Stomach smooth muscle (tissue), 2 donors: Measurements from ENCODE around the gene SLC9A9.

Experiments used
- H3K27ac ChIP-seq: one replicate; pipeline ENCODE4 v1.7.0; 2013; ENCODE audit warnings: mild to moderate bottlenecking, low read length, inconsistent platforms
- H3K27me3 ChIP-seq, 2 donors: one replicate each; pipeline ENCODE4 v1.7.0; 2013; ENCODE audit warnings: low read length in 2 of 2; ENCODE audit not compliant: insufficient read depth in 2 of 2, control insufficient read depth in 1 of 2
- H3K36me3 ChIP-seq, 2 donors: one replicate each; pipeline ENCODE4 v1.7.0; 2013; ENCODE audit warnings: low read length in 2 of 2; ENCODE audit not compliant: control insufficient read depth in 2 of 2, insufficient read depth in 2 of 2
- H3K4me1 ChIP-seq: one replicate; pipeline ENCODE4 v1.7.0; 2013; ENCODE audit warnings: low read length; ENCODE audit not compliant: control insufficient read depth, insufficient read depth
- H3K4me3 ChIP-seq, 2 donors: one replicate each; pipeline ENCODE4 v1.7.0; 2013; ENCODE audit warnings: low read length in 2 of 2
- H3K9ac ChIP-seq, 2 donors: one replicate each; pipeline ENCODE4 v1.7.0; 2013; ENCODE audit warnings: low read length in 2 of 2, mild to moderate bottlenecking in 1 of 2
- H3K9me3 ChIP-seq, 2 donors: one replicate each; pipeline ENCODE4 v1.7.0; 2013; ENCODE audit warnings: low read length in 2 of 2; ENCODE audit not compliant: control insufficient read depth in 2 of 2
- donor health status: healthy.
- donor health status: Pancreatic carcinoma.

Gene SLC9A9

GRCh38 chr3:143786219-143787191 is 61.8 kb downstream of the SLC9A9 start:
- peak overlapping the region; percentile 29 to 55 for H3K9ac ChIP-seq
- H3K27ac ChIP-seq, result no peak overlapping the region
- no peaks in the 10 kb centered on the region for H3K27me3 ChIP-seq
- no peaks in the 10 kb centered on the region for H3K36me3 ChIP-seq
- H3K4me3 ChIP-seq, result peak overlapping the region; percentile 47 to 60
- H3K4me1 ChIP-seq, result peaks cover 7% of the 10 kb centered on the region
- H3K9me3 ChIP-seq, result no peaks in the 10 kb centered on the region

- H3K9ac ChIP-seq, result no peak overlapping the region
- H3K27me3 ChIP-seq, result no peaks in the 10 kb centered on the region
- no peaks in the 10 kb centered on the region for H3K36me3 ChIP-seq
- no peaks in the 10 kb centered on the region for H3K9me3 ChIP-seq
- H3K4me3 ChIP-seq, result no peak overlapping the region
- H3K27ac ChIP-seq, result no peak overlapping the region
- peaks cover 7% of the 10 kb centered on the region for H3K4me1 ChIP-seq
Observed at GRCh38 chr3:143784446-143784845, 63.8 kb downstream of the SLC9A9 start.

GRCh38 chr3:143783851-143784370 is 64.4 kb downstream of the SLC9A9 start:
- Histone ChIP-seq H3K27me3 (no peaks in the 10 kb centered on the region), H3K36me3 (no peaks in the 10 kb centered on the region), H3K4me1 (peaks cover 7% of the 10 kb centered on the region), H3K9me3 (no peaks in the 10 kb centered on the region), H3K9ac (no peak overlapping the region), H3K27ac (no peak overlapping the region), H3K4me3 (no peak overlapping the region)

- no peak overlapping the region for H3K27ac ChIP-seq
- H3K36me3 ChIP-seq, result no peaks in the 10 kb centered on the region
- no peaks in the 10 kb centered on the region for H3K9me3 ChIP-seq
- no peak overlapping the region for H3K9ac ChIP-seq
- H3K27me3 ChIP-seq, result no peaks in the 10 kb centered on the region
- H3K4me3 ChIP-seq, result peak overlapping the region; percentile 9 to 44
- no peaks in the 10 kb centered on the region for H3K4me1 ChIP-seq
Observed at GRCh38 chr3:143775459-143775858, 72.8 kb downstream of the SLC9A9 start.

- H3K9ac ChIP-seq, result no peak overlapping the region
- H3K9me3 ChIP-seq, result no peaks in the 10 kb centered on the region
- H3K36me3 ChIP-seq, result no peaks in the 10 kb centered on the region
- no peak overlapping the region for H3K4me3 ChIP-seq
- H3K27me3 ChIP-seq, result no peaks in the 10 kb centered on the region
- H3K4me1 ChIP-seq, result no peaks in the 10 kb centered on the region
- H3K27ac ChIP-seq, result no peak overlapping the region
Observed at GRCh38 chr3:143771939-143772338, 76.3 kb downstream of the SLC9A9 start.

- H3K36me3 ChIP-seq, result no peaks in the 10 kb centered on the region
- no peaks in the 10 kb centered on the region for H3K9me3 ChIP-seq
- H3K9ac ChIP-seq, result no peak overlapping the region
- no peaks in the 10 kb centered on the region for H3K4me1 ChIP-seq
- no peak overlapping the region for H3K27ac ChIP-seq
- no peaks in the 10 kb centered on the region for H3K27me3 ChIP-seq
- no peak overlapping the region for H3K4me3 ChIP-seq
Observed at GRCh38 chr3:143771258-143771657, 77.0 kb downstream of the SLC9A9 start.

GRCh38 chr3:143770391-143770790 is 77.9 kb downstream of the SLC9A9 start:
- no peaks in the 10 kb centered on the region for H3K9me3 ChIP-seq
- H3K9ac ChIP-seq, result no peak overlapping the region
- no peaks in the 10 kb centered on the region for H3K4me1 ChIP-seq
- no peak overlapping the region for H3K27ac ChIP-seq
- H3K4me3 ChIP-seq, result no peak overlapping the region
- no peaks in the 10 kb centered on the region for H3K27me3 ChIP-seq
- H3K36me3 ChIP-seq, result no peaks in the 10 kb centered on the region

GRCh38 chr3:143769616-143770015 is 78.7 kb downstream of the SLC9A9 start:
- Histone ChIP-seq H3K27me3 (no peaks in the 10 kb centered on the region), H3K9me3 (no peaks in the 10 kb centered on the region), H3K9ac (no peak overlapping the region), H3K36me3 (no peaks in the 10 kb centered on the region), H3K27ac (no peak overlapping the region), H3K4me3 (no peak overlapping the region), H3K4me1 (no peaks in the 10 kb centered on the region)

- Histone ChIP-seq H3K36me3 (no peaks in the 10 kb centered on the region), H3K4me3 (no peak overlapping the region), H3K27me3 (no peaks in the 10 kb centered on the region), H3K9me3 (no peaks in the 10 kb centered on the region), H3K27ac (no peak overlapping the region), H3K9ac (no peak overlapping the region), H3K4me1 (no peaks in the 10 kb centered on the region)
Observed at GRCh38 chr3:143764840-143765239, 83.4 kb downstream of the SLC9A9 start.

- no peaks in the 10 kb centered on the region for H3K36me3 ChIP-seq
- H3K9me3 ChIP-seq, result no peaks in the 10 kb centered on the region
- no peak overlapping the region for H3K27ac ChIP-seq
- H3K4me1 ChIP-seq, result no peaks in the 10 kb centered on the region
- no peaks in the 10 kb centered on the region for H3K27me3 ChIP-seq
- H3K4me3 ChIP-seq, result no peak overlapping the region
- no peak overlapping the region for H3K9ac ChIP-seq
Observed at GRCh38 chr3:143763564-143764162, 84.6 kb downstream of the SLC9A9 start.

- Histone ChIP-seq H3K27me3 (no peaks in the 10 kb centered on the region), H3K9me3 (no peaks in the 10 kb centered on the region), H3K4me3 (no peak overlapping the region), H3K27ac (no peak overlapping the region), H3K4me1 (no peaks in the 10 kb centered on the region), H3K9ac (no peak overlapping the region), H3K36me3 (no peaks in the 10 kb centered on the region)
Observed at GRCh38 chr3:143757691-143758090, 90.6 kb downstream of the SLC9A9 start.
